NCI-H1417 (cell line): ENCODE measurements around the gene WNT9B.

Experiments
- DNase-seq, 3 experiments: peaks; one replicate each; lab custom pipeline; 2025; lab: John Stamatoyannopoulos, UW

WNT9B gene

GRCh38 chr17:46851029-46851741, at the start of gene WNT9B:
Gene WNT9B, plus strand, starts transcription at chr17:46851583. Its CDS starts 56 bp downstream, at chr17:46851639.
- peak; percentile 69 to 79 (median 77) for DNase-seq

GRCh38 chr17:46802800-46803199, 48.6 kb upstream of the WNT9B start:
- DNase-seq = no peak

- no peak for DNase-seq
Observed at GRCh38 chr17:46803544-46803943, 47.8 kb upstream of the WNT9B start.

GRCh38 chr17:46805771-46806170, 45.6 kb upstream of the WNT9B start:
- no peak for DNase-seq

- no peak for DNase-seq
Observed at GRCh38 chr17:46809110-46809571, 42.2 kb upstream of the WNT9B start.

- no peak for DNase-seq
Observed at GRCh38 chr17:46810837-46811236, 40.5 kb upstream of the WNT9B start.

GRCh38 chr17:46811978-46812583, 39.3 kb upstream of the WNT9B start:
- no peak for DNase-seq

- no peak for DNase-seq
Observed at GRCh38 chr17:46812624-46813318, 38.6 kb upstream of the WNT9B start.

- no peak for DNase-seq
Observed at GRCh38 chr17:46813920-46814319, 37.5 kb upstream of the WNT9B start.

GRCh38 chr17:46814446-46814845, 36.9 kb upstream of the WNT9B start:
- no peak for DNase-seq

- no peak for DNase-seq
Observed at GRCh38 chr17:46815474-46816353, 35.7 kb upstream of the WNT9B start.

GRCh38 chr17:46817151-46817900, 34.1 kb upstream of the WNT9B start:
- DNase-seq = no peak

- DNase-seq = no peak
Observed at GRCh38 chr17:46817901-46818209, 33.5 kb upstream of the WNT9B start.

- peak; percentile 11 to 64 (median 51) for DNase-seq
Observed at GRCh38 chr17:46818316-46818928, 33.0 kb upstream of the WNT9B start, which contains the start of gene WNT3. Gene WNT3, minus strand, starts transcription at chr17:46818692. Its CDS starts 95 bp downstream, at chr17:46818597.

GRCh38 chr17:46818929-46819859, 32.2 kb upstream of the WNT9B start:
- peak in 2 of 3 experiments; percentile 16 to 38 for DNase-seq

- DNase-seq = no peak
Observed at GRCh38 chr17:46819906-46820351, 31.5 kb upstream of the WNT9B start.

GRCh38 chr17:46820592-46821450, 30.6 kb upstream of the WNT9B start:
- no peak for DNase-seq
